HTR-8/SVneo (cell line): Measurements from ENCODE around the gene USB1.

Source experiments
- DNase-seq: peaks from one replicate; pipeline ENCODE4 v3.0.0; 2011; ENCODE audit warnings: low spot score, mixed read lengths; ENCODE audit not compliant: insufficient read length
- FAIRE-seq: peaks from 2 replicates; lab custom pipeline; 2011; peaks lifted over from hg19 to GRCh38; lab: Jason Lieb, UNC

Gene USB1

GRCh38 chr16:58029410-58029809 is 28.2 kb downstream of the USB1 start:
- DNase-seq (no peak), FAIRE-seq (peak; percentile 54)

GRCh38 chr16:58030136-58030840 is 29.1 kb downstream of the USB1 start:
- DNase-seq (no peak), FAIRE-seq (no peak)

GRCh38 chr16:58031016-58031800 is 30.0 kb downstream of the USB1 start:
- no peak for FAIRE-seq

DNA sequence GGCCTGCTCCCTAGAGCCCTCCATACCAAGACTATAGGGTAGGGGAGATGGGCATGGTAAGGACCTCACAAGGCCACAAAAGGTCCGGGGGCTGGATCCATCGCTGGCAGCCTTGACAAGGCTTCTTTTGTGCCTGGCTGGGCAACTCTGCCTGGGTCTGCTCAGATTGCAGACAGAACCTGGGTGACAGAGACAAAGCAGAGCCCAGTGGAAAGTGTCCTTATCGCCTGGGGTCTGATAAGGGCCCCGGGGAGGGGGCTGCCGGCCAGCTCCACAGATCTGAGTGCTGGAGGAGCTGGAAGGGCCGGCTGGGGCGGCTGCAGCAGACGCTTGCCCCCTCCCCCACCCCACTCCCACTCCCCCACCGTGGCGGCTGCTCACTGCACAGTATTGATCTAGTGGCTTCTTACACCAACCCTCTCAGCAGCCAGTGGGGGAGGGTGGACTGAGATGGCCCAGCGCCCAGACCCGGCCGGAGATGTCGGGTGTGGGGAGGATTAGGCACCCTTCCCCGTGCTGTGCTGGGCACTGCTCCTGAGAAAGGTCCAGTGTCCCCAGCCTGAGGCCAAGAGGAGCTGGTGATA is 31.6 kb downstream of the USB1 start:
- FAIRE-seq = no peak
- no peak for DNase-seq

More at GRCh38 chr16:58031016-58031800, 30.0 kb downstream of the USB1 start:
- no peak for DNase-seq

- DNase-seq = no peak
- FAIRE-seq = no peak
Measured at GRCh38 chr16:58034128-58034685, 33.0 kb downstream of the USB1 start.

- DNase-seq (no peak), FAIRE-seq (no peak)
Measured at GRCh38 chr16:58034774-58035173, 33.6 kb downstream of the USB1 start.

DNA sequence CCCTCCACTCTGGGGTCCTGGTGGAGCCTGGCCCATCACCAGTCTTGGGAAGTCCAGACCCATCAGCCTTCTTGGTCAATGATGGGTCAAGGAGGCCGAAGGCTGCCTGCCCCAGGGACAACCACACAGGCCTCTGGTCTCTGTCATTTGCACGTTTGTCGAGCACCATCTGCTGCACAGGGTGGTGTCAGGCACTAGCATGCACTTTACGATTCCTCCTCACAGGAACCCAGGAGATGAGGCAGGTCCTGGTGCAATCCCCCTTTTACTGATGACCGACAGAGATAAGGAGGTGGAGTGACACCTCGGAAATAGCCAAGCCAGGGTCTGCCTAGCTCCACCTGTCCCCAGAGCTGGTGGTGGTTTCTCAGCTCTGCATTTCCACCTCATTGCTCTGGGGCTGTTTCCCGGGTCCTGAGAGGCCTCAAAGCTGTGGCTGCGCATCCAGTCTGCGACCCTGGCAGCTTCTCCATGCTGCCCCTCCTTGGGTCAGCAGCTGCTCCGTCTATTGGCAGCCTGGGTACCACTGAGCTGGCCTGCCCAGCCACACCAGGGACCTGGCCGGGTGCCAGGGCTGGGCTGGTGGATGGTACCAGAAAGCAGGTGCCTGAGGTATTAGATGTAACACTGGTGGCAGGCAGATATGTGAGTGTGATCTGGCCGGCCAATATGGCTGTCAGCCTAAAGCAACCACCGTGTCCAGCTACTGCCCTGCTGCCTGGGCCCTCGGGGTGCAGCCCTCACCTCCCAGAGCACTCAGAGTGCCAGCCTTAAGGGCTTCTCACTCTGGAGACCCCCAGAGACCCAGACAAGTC is 34.4 kb downstream of the USB1 start:
- DNase-seq (no peak), FAIRE-seq (peak; percentile 46)

DNA sequence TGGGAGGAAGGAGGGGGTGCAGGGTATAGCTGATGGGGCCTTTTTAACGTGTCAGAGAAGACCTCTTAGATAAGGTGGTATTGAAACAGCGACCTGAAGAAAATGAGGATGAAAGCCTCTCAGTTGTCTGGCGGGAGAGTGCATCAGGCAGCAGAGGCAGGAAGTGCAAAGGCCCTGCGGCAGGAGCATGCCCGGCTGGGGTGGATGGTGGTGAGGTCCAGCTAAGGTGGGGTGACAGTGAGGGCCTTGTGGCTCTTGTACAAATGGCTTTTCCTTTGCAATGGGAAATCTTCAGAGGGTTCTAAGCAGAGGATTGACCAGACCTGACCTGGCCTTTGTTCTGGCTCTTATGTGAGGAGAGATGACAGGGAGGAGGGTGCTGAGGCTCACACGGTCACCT is 35.7 kb downstream of the USB1 start:
- DNase-seq (no peak), FAIRE-seq (no peak)

GRCh38 chr16:58037365-58038057 is 36.3 kb downstream of the USB1 start:
- FAIRE-seq (no peak), DNase-seq (no peak)

DNA sequence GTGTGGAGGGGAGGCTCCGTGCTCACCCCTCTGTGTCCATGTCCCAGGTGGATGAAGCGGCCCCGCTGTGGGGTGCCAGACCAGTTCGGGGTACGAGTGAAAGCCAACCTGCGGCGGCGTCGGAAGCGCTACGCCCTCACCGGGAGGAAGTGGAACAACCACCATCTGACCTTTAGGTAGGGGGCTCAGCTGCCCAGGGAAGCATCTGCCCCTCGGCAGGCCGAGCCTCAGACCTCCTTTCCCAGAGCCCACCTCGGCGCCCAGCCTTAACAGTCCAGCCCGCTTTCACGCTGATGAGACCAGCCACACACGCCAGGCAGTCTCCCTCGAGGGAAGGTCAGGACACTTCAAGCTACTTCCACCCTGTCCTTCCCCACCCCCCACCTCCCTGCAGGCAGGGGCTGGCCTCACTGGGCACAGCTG is 37.0 kb downstream of the USB1 start:
- no peak for FAIRE-seq

GRCh38 chr16:58039829-58040495 is 38.8 kb downstream of the USB1 start:
- no peak for FAIRE-seq
- no peak for DNase-seq

More for the DNA sequence above, 37.0 kb downstream of the USB1 start:
- DNase-seq = no peak

DNA sequence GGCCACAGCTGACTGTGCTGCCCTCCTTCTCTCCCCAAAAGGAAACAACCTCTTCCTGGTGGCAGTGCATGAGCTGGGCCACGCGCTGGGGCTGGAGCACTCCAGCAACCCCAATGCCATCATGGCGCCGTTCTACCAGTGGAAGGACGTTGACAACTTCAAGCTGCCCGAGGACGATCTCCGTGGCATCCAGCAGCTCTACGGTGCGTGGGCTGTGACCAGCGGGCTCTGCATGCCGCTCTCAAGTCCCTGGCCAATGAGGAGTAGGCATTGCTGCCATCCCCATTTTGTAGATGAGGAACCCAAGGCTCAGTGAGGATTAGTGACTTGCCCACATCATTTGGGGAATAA is 39.3 kb downstream of the USB1 start:
- FAIRE-seq = no peak
- no peak for DNase-seq

DNA sequence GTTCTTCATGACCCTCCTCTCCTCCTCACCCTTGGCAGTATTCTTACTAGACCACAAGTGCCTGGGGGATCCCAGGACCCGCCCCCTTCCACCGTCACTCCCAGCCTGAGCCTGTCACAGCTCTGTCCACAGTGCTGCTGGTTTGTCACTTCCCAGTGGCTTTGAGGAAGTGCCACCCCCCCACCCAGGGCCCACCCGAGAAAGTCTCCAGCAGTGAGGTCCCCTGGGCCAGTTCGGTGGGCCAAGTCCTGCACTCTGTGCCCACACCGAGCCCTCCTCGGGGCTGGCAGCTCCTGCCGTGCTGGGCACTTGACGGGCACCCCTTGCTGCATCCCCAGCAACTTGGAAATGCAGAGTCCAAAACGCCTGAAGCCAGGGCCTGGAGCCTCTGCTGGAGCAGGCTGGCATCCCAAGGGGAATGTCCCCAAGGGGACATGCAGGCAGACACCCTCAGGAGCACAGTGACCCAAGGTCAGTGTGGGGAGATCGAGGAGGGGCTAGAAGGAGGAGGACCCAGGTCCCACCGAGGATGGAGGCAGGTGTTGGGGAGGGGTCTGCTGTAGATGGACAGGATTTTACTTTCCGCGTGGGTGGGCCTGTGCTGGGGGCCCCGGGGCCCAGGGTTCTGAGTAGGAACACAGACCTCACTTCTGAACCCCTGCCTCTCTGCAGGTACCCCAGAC is 39.9 kb downstream of the USB1 start:
- FAIRE-seq (no peak), DNase-seq (no peak)

DNA sequence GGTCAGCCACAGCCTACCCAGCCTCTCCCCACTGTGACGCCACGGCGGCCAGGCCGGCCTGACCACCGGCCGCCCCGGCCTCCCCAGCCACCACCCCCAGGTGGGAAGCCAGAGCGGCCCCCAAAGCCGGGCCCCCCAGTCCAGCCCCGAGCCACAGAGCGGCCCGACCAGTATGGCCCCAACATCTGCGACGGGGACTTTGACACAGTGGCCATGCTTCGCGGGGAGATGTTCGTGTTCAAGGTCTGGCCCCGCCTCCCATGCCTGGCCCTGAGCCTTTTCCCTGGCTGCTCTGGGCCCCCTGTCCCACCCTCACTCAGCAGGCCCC is 40.4 kb downstream of the USB1 start:
- DNase-seq (no peak), FAIRE-seq (no peak)

DNA sequence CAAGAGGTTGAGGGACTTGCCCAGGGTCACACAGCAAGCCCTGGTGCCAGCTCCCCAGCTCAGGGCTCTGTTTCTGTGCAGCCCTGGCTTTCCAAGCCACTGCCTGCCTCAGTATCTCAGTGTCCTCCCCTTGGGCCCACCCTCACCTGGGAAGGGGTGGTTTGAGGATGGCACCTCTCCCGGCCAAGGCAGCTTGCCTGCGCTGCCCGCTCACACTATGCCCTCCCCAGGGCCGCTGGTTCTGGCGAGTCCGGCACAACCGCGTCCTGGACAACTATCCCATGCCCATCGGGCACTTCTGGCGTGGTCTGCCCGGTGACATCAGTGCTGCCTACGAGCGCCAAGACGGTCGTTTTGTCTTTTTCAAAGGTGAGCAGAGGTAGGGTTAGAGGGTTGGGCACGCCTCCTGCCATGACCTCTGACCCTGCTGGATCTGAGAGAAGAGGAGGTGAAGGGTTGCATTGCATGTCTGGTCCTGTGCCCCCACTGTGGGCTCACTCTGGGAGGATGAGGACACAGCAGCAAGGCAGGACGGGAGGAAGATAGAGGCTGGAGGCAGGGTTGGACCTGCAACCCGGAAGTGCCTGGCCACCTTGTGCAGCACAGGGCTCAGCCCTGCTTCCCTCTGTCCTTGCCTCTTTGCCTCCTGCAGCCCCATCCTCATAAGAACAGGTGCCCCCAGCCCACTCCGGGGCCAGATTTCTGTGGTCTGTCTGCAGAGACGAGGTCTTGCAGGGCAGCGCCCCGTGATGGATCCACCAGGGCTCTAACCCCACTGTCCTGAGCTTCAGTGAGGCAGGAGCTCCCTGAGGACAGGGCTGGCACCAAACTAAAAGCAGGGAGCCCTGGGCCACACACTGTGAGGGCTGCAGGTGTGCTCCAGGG is 41.0 kb downstream of the USB1 start:
- peak; percentile 48 for FAIRE-seq
- no peak for DNase-seq

- DNase-seq = no peak
Measured at GRCh38 chr16:58042886-58043515, 41.8 kb downstream of the USB1 start.

DNA sequence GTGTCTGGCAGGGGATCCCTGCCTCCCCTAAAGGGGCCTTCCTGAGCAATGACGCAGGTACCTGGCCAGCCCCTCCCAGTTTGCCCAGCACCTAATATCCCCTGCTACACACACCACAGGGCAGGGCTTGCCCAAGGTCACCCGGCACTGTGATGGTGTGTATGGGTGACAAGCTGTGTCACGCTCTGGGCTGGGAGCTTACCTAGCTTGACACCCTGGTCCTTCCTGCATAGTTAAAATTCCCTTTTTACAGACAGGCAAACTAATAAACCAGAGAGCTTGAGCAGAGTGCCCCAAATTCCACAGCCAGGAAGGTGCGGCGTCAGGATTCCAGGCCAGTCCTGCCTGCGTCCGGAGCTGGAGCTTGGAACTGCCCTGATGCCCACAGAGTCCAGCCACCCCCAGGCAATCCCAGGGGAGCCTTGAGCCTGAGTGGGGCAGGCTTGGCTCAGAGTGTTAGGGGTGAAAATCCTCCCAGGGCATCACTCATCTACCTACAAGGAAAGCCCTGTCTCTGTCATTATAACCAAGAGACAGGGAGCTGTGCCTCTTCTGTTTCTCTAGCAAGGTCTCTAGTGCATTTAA is 42.5 kb downstream of the USB1 start:
- no peak for FAIRE-seq
- no peak for DNase-seq

More at GRCh38 chr16:58042886-58043515, 41.8 kb downstream of the USB1 start:
- FAIRE-seq = peak; percentile 31
